ENCODE data around the gene YIPF2.

Gene YIPF2

DNA sequence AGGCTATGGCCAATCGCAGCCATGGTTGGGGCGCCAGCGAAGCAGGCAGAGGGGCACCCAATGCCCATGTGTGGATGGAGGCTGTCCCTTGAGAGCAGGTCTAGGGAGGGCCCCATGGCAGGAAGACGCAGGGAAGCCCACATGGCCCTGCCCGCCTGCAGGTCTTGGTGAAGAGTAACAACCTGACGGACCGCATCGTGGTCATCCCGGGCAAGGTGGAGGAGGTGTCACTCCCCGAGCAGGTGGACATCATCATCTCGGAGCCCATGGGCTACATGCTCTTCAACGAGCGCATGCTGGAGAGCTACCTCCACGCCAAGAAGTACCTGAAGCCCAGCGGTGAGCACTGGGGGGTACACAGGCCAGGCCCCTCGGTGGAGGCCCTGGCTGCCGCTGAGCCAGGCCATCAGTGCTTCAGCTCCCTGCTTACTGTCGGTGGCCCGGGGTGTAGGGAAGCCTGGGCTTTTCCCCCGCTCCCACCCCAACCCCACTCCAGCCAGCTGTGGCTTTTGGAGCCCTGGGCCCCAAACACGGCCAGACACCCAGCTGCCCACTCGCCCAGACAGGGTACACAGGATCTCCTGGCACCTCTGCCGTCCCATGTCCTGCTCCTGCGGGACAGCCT, 14.6 kb downstream of the YIPF2 start:
- Histone ChIP-seq H3K4me1 (ENCODE audit: insufficient read depth, low read length, severe bottlenecking) (no peaks in the 10 kb centered on the region), H3K9me2 (ENCODE audit: low read depth, low read length) (no peaks in the 10 kb centered on the region), H4K20me1 (ENCODE audit: insufficient read depth, low read length) (no peaks in the 10 kb centered on the region), H3K4me3 (ENCODE audit: low read depth, low read length, poor library complexity, severe bottlenecking) (no peak overlapping the region), H3K4me2 (ENCODE audit: low read length) (no peak overlapping the region), H3K9me3 (ENCODE audit: low read length) (no peaks in the 10 kb centered on the region), H3K79me2 (ENCODE audit: insufficient read depth, low read length) (no peaks in the 10 kb centered on the region), H2AFZ (ENCODE audit: low read length) (no peak overlapping the region), H3K27me3 (ENCODE audit: insufficient read depth, low read length) (no peaks in the 10 kb centered on the region), H3F3A (ENCODE audit: insufficient read depth, low read length) (no peaks in the 10 kb centered on the region), H3K27ac (ENCODE audit: low read depth, low read length, poor library complexity, severe bottlenecking) (no peak overlapping the region), H3K36me3 (ENCODE audit: insufficient read depth, low read length) (peaks cover 66% of the 10 kb centered on the region), H3K9ac (ENCODE audit: low read length) (no peak overlapping the region)
- TF ChIP-seq EZH2 (IDR thresholded peaks at IDR 0.05; ENCODE audit: borderline replicate concordance, low read length), result no peak
- TF ChIP-seq, protein P1, sequence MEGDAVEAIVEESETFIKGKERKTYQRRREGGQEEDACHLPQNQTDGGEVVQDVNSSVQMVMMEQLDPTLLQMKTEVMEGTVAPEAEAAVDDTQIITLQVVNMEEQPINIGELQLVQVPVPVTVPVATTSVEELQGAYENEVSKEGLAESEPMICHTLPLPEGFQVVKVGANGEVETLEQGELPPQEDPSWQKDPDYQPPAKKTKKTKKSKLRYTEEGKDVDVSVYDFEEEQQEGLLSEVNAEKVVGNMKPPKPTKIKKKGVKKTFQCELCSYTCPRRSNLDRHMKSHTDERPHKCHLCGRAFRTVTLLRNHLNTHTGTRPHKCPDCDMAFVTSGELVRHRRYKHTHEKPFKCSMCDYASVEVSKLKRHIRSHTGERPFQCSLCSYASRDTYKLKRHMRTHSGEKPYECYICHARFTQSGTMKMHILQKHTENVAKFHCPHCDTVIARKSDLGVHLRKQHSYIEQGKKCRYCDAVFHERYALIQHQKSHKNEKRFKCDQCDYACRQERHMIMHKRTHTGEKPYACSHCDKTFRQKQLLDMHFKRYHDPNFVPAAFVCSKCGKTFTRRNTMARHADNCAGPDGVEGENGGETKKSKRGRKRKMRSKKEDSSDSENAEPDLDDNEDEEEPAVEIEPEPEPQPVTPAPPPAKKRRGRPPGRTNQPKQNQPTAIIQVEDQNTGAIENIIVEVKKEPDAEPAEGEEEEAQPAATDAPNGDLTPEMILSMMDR (IDR thresholded peaks at IDR 0.05; ENCODE audit: low read length), result no peak

DNA sequence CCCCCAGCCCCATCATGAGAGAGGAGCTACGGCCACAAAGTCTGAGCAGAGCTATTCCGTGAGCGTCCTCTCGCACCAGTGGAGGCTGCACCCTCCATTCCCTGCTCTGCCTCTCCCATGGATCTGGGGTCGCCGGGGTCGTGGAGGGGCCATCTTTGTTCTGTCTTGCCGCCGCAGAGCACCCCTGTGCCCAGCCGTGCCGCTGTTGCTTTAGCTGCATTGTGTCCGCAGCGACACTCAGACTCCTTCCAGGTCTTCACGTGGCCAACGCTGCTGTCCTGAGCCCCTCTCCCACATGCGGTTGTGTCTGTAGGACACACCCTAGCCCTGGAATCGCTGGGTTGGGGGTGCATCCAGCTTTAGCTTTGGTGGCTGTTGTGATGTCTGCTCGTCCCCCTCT, 15.8 kb downstream of the YIPF2 start:
- H2AFZ ChIP-seq (ENCODE audit: low read length), result no peak overlapping the region
- no peaks in the 10 kb centered on the region for H3K27me3 ChIP-seq (ENCODE audit: insufficient read depth, low read length)
- no peak overlapping the region for H3K4me3 ChIP-seq (ENCODE audit: low read depth, low read length, poor library complexity, severe bottlenecking)
- no peaks in the 10 kb centered on the region for H3K4me1 ChIP-seq (ENCODE audit: insufficient read depth, low read length, severe bottlenecking)
- H3K27ac ChIP-seq (ENCODE audit: low read depth, low read length, poor library complexity, severe bottlenecking), result no peak overlapping the region
- H4K20me1 ChIP-seq (ENCODE audit: insufficient read depth, low read length), result no peaks in the 10 kb centered on the region
- no peak overlapping the region for H3K4me2 ChIP-seq (ENCODE audit: low read length)
- no peak overlapping the region for H3K9ac ChIP-seq (ENCODE audit: low read length)
- no peaks in the 10 kb centered on the region for H3F3A ChIP-seq (ENCODE audit: insufficient read depth, low read length)
- TF ChIP-seq, protein P1 (IDR thresholded peaks at IDR 0.05; ENCODE audit: low read length), result no peak
- no peak for TF ChIP-seq EZH2 (IDR thresholded peaks at IDR 0.05; ENCODE audit: borderline replicate concordance, low read length)
- H3K9me3 ChIP-seq (ENCODE audit: low read length), result no peaks in the 10 kb centered on the region
- H3K9me2 ChIP-seq (ENCODE audit: low read depth, low read length), result no peaks in the 10 kb centered on the region
- H3K79me2 ChIP-seq (ENCODE audit: insufficient read depth, low read length), result no peaks in the 10 kb centered on the region
- H3K36me3 ChIP-seq (ENCODE audit: insufficient read depth, low read length), result peaks cover 71% of the 10 kb centered on the region

DNA sequence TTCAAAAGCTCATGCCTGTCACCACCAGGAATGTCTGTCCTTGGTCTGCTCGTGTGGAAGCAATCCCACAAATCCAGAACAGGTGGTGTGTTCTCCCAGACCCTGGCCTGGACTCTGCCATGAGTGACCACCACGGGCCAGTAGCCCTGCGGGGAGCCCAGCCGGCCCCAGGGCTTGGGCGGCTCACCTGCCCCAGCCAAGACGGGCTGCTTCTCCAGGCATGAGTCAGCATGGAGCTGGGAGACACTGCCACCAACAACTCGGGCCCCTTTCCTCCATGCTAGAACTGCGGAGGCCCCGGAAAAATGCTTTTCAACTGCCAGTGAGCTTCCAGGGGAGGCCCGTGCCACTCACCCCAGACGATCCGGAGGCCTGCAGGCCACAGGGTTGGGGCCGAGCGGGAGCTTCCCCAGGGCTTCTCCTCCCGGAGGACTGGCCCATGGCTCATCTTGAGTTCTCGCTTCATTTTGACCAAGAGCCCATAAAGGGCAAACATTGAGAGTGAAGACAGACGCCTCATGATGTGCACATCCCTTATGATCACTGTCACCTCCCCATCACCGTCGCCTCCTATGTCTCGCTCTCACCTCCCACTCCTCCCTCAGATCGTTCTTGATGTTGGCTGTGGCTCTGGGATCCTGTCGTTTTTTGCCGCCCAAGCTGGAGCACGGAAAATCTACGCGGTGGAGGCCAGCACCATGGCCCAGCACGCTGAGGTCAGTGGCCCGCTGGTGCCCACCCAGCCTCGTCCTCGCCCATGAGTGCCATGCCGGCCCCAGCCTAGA, 16.7 kb downstream of the YIPF2 start:
- no peak overlapping the region for H3K4me3 ChIP-seq (ENCODE audit: low read depth, low read length, poor library complexity, severe bottlenecking)
- no peak for TF ChIP-seq EZH2 (IDR thresholded peaks at IDR 0.05; ENCODE audit: borderline replicate concordance, low read length)
- TF ChIP-seq, protein P1 (IDR thresholded peaks at IDR 0.05; ENCODE audit: low read length), result no peak
- no peaks in the 10 kb centered on the region for H3F3A ChIP-seq (ENCODE audit: insufficient read depth, low read length)
- no peak overlapping the region for H3K4me2 ChIP-seq (ENCODE audit: low read length)
- no peaks in the 10 kb centered on the region for H3K4me1 ChIP-seq (ENCODE audit: insufficient read depth, low read length, severe bottlenecking)
- H3K9ac ChIP-seq (ENCODE audit: low read length), result no peak overlapping the region
- H4K20me1 ChIP-seq (ENCODE audit: insufficient read depth, low read length), result no peaks in the 10 kb centered on the region
- H3K36me3 ChIP-seq (ENCODE audit: insufficient read depth, low read length), result peaks cover 75% of the 10 kb centered on the region
- no peaks in the 10 kb centered on the region for H3K27me3 ChIP-seq (ENCODE audit: insufficient read depth, low read length)
- no peaks in the 10 kb centered on the region for H3K9me3 ChIP-seq (ENCODE audit: low read length)
- no peaks in the 10 kb centered on the region for H3K9me2 ChIP-seq (ENCODE audit: low read depth, low read length)
- no peak overlapping the region for H2AFZ ChIP-seq (ENCODE audit: low read length)
- no peak overlapping the region for H3K27ac ChIP-seq (ENCODE audit: low read depth, low read length, poor library complexity, severe bottlenecking)
- no peaks in the 10 kb centered on the region for H3K79me2 ChIP-seq (ENCODE audit: insufficient read depth, low read length)
